Peyer's patch (tissue), 4 donors: ENCODE measurements around the gene GYS1.

ENCODE experiments used
- CTCF ChIP-seq, 6 experiments: fragments of 450-650 bp in 4 of 6; fragments of 200-600 bp in 2 of 6; sonication (generic) in 1 of 6; IDR thresholded peaks; one replicate each; pipeline ENCODE4 v1.5.1; 2017 to 2019; ENCODE audit warnings: antibody characterized with exemption in 6 of 6, mild to moderate bottlenecking in 3 of 6, moderate library complexity in 1 of 6
- POLR2A ChIP-seq, 2 donors: fragments of 450-650 bp; IDR thresholded peaks; one replicate each; pipeline ENCODE4 v1.5.1; 2017; ENCODE audit warnings: antibody characterized with exemption in 2 of 2, mild to moderate bottlenecking in 2 of 2, moderate library complexity in 2 of 2

- TF ChIP-seq CTCF (IDR thresholded peaks at IDR 0.05) (no peak), POLR2A (IDR thresholded peaks at IDR 0.05) (no peak)
Observed at GRCh38 chr19:49010453-49010852, 17.3 kb upstream of the GYS1 start.
